ENCODE data around the gene MIF4GD. TPM values are rescaled to one million over a fixed set of nuclear protein-coding genes. Genes with fewer than 3 reads are reported as not detected.

MIF4GD gene
- total RNA-seq, 1 experiment from 2014 or later: 26.1 TPM

GRCh38 chr17:75225016-75225415 lies 46.0 kb downstream of the MIF4GD start:
- no peak overlapping the region for H3K27ac Mint-ChIP-seq
- H3K4me2 ChIP-seq (ENCODE audit: insufficient read depth, insufficient read length, low read length): no peak overlapping the region
- H2BK5ac ChIP-seq (ENCODE audit: insufficient read length, low read length): no peak overlapping the region
- no peak overlapping the region for H2BK120ac ChIP-seq (ENCODE audit: low read depth, low read length, poor library complexity, severe bottlenecking)
- H3K36me3 Mint-ChIP-seq (ENCODE audit: insufficient read depth in 1 of 3, low read depth in 3 of 3): peaks cover 35 to 79% (median 72%) of the 10 kb centered on the region in 3 experiments
- H3K79me2 ChIP-seq (ENCODE audit: insufficient read depth, low read length): no peaks in the 10 kb centered on the region
- H3K4me1 Mint-ChIP-seq: no peaks in the 10 kb centered on the region
- H3K23ac ChIP-seq (ENCODE audit: insufficient read length, low read depth, low read length): no peak overlapping the region
- no CpG with 5 or more reads among the region's 14 CpGs for WGBS (ENCODE audit: extremely low coverage, insufficient read length, low lambda C conversion rate)
- H4K5ac ChIP-seq (ENCODE audit: insufficient read length, low read depth, low read length): no peak overlapping the region
- H3K23me2 ChIP-seq (ENCODE audit: insufficient read length, low read depth, low read length, poor library complexity, severe bottlenecking): no peaks in the 10 kb centered on the region
- H3K79me1 ChIP-seq (ENCODE audit: insufficient read depth, low read depth, low read length, poor library complexity, severe bottlenecking): no peaks in the 10 kb centered on the region
- no peak overlapping the region for H2AK5ac ChIP-seq (ENCODE audit: insufficient read length, low read length)
- no peak overlapping the region for H3K27ac ChIP-seq (ENCODE audit: insufficient read length, low read depth, low read length)
- no peaks in the 10 kb centered on the region for H3K9me3 ChIP-seq (ENCODE audit: control insufficient read depth, low read depth, low read length)
- H2AFZ ChIP-seq (ENCODE audit: low read length): no peak overlapping the region
- DNase-seq: no peak
- H3K56ac ChIP-seq (ENCODE audit: insufficient read length, low read depth, low read length): no peak overlapping the region
- no peak overlapping the region for H2BK15ac ChIP-seq (ENCODE audit: low read depth, low read length)
- H3K4me3 Mint-ChIP-seq: no peak overlapping the region
- H2BK20ac ChIP-seq (ENCODE audit: low read depth, low read length, poor library complexity, severe bottlenecking): no peak overlapping the region
- H3K14ac ChIP-seq (ENCODE audit: insufficient read depth, low read length): no peak overlapping the region
- H4K8ac ChIP-seq (replicated peaks; ENCODE audit: insufficient read length, low read depth, low read length): no peak overlapping the region
- H3K9me3 Mint-ChIP-seq: no peaks in the 10 kb centered on the region
- H3K18ac ChIP-seq (ENCODE audit: insufficient read length, low read depth, low read length): no peak overlapping the region
- H3K27me3 ChIP-seq (ENCODE audit: insufficient read depth, low read length): no peaks in the 10 kb centered on the region
- no peaks in the 10 kb centered on the region for H3K27me3 Mint-ChIP-seq (ENCODE audit: low read depth)
- no peaks in the 10 kb centered on the region for H4K20me1 ChIP-seq (ENCODE audit: control insufficient read depth, insufficient read depth, insufficient read length)
- H3K4ac ChIP-seq (ENCODE audit: low read depth, low read length): no peak overlapping the region
- TF ChIP-seq, protein P1, sequence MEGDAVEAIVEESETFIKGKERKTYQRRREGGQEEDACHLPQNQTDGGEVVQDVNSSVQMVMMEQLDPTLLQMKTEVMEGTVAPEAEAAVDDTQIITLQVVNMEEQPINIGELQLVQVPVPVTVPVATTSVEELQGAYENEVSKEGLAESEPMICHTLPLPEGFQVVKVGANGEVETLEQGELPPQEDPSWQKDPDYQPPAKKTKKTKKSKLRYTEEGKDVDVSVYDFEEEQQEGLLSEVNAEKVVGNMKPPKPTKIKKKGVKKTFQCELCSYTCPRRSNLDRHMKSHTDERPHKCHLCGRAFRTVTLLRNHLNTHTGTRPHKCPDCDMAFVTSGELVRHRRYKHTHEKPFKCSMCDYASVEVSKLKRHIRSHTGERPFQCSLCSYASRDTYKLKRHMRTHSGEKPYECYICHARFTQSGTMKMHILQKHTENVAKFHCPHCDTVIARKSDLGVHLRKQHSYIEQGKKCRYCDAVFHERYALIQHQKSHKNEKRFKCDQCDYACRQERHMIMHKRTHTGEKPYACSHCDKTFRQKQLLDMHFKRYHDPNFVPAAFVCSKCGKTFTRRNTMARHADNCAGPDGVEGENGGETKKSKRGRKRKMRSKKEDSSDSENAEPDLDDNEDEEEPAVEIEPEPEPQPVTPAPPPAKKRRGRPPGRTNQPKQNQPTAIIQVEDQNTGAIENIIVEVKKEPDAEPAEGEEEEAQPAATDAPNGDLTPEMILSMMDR (conservative IDR thresholded peaks at IDR 0.05): no peak
- no peak overlapping the region for H3K9ac ChIP-seq (ENCODE audit: extremely low read depth, insufficient read length, low read length)
- no peak overlapping the region for H3T11ph ChIP-seq (ENCODE audit: low read length)
- no peaks in the 10 kb centered on the region for H3K4me1 ChIP-seq (ENCODE audit: insufficient read depth, low read length)
- H2BK12ac ChIP-seq (ENCODE audit: insufficient read length, low read depth, low read length): no peak overlapping the region
- H4K91ac ChIP-seq (ENCODE audit: insufficient read length, low read depth, low read length): no peak overlapping the region

All from H9 (cell line).